GM20000 (cell line): ENCODE data around the gene ZXDC.
A peak's percentile ranks its signal among the peaks of the same experiment; 100 is the strongest.

Source experiments
- DNase-seq: peaks from one replicate; pipeline ENCODE4 v3.0.0; 2012; ENCODE audit warnings: low spot score
- CTCF ChIP-seq: IDR thresholded peaks from 2 replicates; pipeline ENCODE4 v1.5.1; 2012; ENCODE audit warnings: mild to moderate bottlenecking, control low read depth; ENCODE audit errors: extremely low read depth, missing control alignments

ZXDC gene

GRCh38 chr3:126433105-126433430 is 42.6 kb downstream of the ZXDC start:
- TF ChIP-seq CTCF = no peak
- DNase-seq = no peak

GRCh38 chr3:126432361-126433104 is 43.2 kb downstream of the ZXDC start:
- TF ChIP-seq CTCF = no peak
- DNase-seq = no peak

DNA sequence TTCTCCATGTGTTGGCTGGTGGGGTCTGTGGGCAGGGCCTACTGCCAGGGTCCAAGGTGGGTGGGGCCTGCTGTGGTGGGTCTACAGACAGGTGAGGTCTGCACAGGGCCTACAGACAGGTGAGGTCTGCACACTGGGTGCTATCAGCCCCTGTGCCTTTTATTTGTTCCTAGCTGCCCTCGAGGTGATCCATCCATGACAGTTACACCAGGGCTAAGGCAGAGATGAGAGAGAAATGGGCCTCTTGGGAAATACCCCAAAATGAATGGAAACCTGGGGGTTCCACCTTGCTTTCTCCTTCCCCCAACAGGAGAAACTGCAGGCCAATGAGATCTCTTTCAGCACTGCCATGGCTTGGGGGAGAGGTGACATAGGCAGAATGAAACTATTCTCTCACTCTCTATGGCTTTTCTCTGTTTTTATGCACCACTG is 44.6 kb downstream of the ZXDC start:
- DNase-seq = peak; percentile 80

GRCh38 chr3:126424751-126425150 is 50.9 kb downstream of the ZXDC start:
- TF ChIP-seq CTCF = no peak
- no peak for DNase-seq

More for the DNA sequence above, 44.6 kb downstream of the ZXDC start:
- TF ChIP-seq CTCF = no peak

- TF ChIP-seq CTCF = no peak
- no peak for DNase-seq
These were observed 51.5 kb downstream of the ZXDC start for GRCh38 chr3:126424039-126424717.

DNA sequence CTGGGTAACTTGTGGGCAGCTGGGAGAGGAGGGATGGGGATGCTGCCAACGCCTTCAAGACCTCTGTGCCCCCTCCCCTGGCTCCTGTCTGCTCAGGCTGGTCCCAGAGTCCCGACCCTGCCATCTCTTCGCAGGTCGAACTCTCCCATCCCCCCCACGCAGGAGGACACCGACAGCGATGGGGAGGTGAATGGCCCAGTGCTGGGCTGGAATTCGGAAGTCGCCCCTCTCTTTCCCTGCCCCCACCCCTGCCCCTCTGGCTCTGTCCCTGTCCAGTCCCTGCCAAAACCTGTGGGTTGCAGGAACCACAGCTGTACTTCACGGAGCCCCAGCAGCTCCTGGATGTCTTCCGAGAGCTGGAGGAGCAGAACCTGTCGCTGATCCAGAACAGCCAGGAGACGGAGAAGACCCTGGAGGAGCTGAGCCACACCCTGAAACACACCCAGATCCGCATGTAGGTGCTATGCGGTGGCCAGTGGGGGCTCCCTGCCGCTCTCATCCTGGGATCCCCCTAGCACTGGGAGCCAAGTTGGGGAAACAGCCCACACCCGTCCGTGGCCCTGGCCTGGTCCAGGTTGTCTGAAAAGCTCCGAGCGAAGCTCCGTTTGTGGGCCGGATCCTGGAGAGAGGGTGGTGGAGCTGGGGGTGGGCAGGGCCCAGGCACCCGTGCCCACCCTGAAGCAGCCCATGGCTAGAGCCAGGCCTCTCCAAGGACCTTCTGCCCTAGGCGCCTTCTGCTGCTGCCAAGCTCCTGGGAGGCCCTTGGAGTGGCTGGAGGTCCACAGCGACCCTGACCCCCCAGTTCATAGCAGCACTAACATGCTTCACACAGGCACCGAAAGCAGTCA is 52.3 kb downstream of the ZXDC start:
- no peak for TF ChIP-seq CTCF
- no peak for DNase-seq
